AG08395 (cell line): ENCODE data around the gene TPCN2.

Source experiments
- DNase-seq: peaks from one replicate; pipeline ENCODE4 v3.0.0; 2012; ENCODE audit warnings: mixed read lengths, low spot score

Gene TPCN2

GRCh38 chr11:69166218-69167115 is 117.7 kb downstream of the TPCN2 start:
- peak; percentile 94 for DNase-seq

GRCh38 chr11:69167130-69167915 is 118.6 kb downstream of the TPCN2 start:
- DNase-seq = no peak

- DNase-seq = no peak
These were observed 119.4 kb downstream of the TPCN2 start for GRCh38 chr11:69167916-69168691.

GRCh38 chr11:69169479-69169878 is 120.7 kb downstream of the TPCN2 start:
- DNase-seq = no peak

- DNase-seq = no peak
These were observed 122.0 kb downstream of the TPCN2 start for GRCh38 chr11:69170704-69171103.

- DNase-seq = no peak
These were observed 122.9 kb downstream of the TPCN2 start for GRCh38 chr11:69171476-69172240.

- DNase-seq = no peak
These were observed 123.9 kb downstream of the TPCN2 start for GRCh38 chr11:69172674-69173073.

GRCh38 chr11:69173331-69173730 is 124.6 kb downstream of the TPCN2 start:
- no peak for DNase-seq

- DNase-seq = no peak
These were observed 125.3 kb downstream of the TPCN2 start for GRCh38 chr11:69173925-69174581.

GRCh38 chr11:69174841-69175240 is 126.1 kb downstream of the TPCN2 start:
- DNase-seq = no peak

GRCh38 chr11:69178819-69179482 is 130.2 kb downstream of the TPCN2 start:
- no peak for DNase-seq

GRCh38 chr11:69180226-69180625 is 131.5 kb downstream of the TPCN2 start:
- DNase-seq = no peak

- DNase-seq = no peak
These were observed 132.0 kb downstream of the TPCN2 start for GRCh38 chr11:69180726-69181125.

GRCh38 chr11:69183613-69184012 is 134.9 kb downstream of the TPCN2 start:
- DNase-seq = no peak
